ENCODE data around the gene C19orf38.
"Not testable (repeated sequence)": the region's sequence is repeated elsewhere in the genome, so short reads cannot be mapped to it uniquely, and the experiment has no call there.

DNA sequence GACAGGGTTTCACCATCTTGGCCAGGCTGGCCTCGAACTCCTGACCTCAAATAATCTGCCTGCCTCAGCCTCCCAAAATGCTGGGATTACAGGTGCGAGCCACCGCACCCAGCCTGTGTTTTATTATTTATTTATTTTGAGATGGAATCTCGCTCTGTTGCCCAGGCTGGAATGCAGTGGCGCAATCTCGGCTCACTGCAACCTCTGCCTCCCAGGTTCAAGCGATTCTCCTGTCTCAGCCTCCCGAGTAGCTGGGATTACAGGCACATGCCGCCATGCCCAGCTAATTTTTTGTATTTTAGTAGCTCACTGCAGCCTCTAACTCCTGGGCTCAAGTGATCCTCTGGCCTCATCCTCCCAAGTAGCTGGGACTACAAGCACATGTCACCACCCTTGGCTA is 29.4 kb downstream of the C19orf38 start:
- TF ChIP-seq POLR2A (IDR thresholded peaks at IDR 0.05; ENCODE audit: low read length); GATA1 (IDR thresholded peaks at IDR 0.05; ENCODE audit: low read depth, low read length): not testable (repeated sequence)
